ENCODE data around the gene USB1. TPM values are rescaled to one million over a fixed set of nuclear protein-coding genes. Genes with fewer than 3 reads are reported as not detected.

Gene USB1
- total RNA-seq, 1 donor from 2014 or later: 100.0 TPM

GRCh38 chr16:57959121-57959520 is 42.1 kb upstream of the USB1 start:
- Histone ChIP-seq H3K27ac (ENCODE audit: low read depth, low read length) (no peak overlapping the region), H3K27me3 (ENCODE audit: insufficient read depth, low read length) (peaks cover 3% of the 10 kb centered on the region), H3K36me3 (ENCODE audit: insufficient read depth, low read length) (no peaks in the 10 kb centered on the region), H3K9me3 (ENCODE audit: insufficient read depth, low read depth, low read length) (no peaks in the 10 kb centered on the region), H3K4me2 (ENCODE audit: low read length) (no peak overlapping the region), H2AFZ (ENCODE audit: low read depth, low read length) (no peak overlapping the region), H4K20me1 (ENCODE audit: insufficient read depth, low read length) (no peaks in the 10 kb centered on the region), H3K4me1 (ENCODE audit: insufficient read depth, low read length) (no peaks in the 10 kb centered on the region), H3K79me2 (ENCODE audit: insufficient read depth, low read length) (no peaks in the 10 kb centered on the region), H3K9ac (ENCODE audit: low read length) (no peak overlapping the region), H3K4me3 (ENCODE audit: insufficient read depth, low read depth, low read length) (no peak overlapping the region)
- H3K36me3 Mint-ChIP-seq (ENCODE audit: low read depth, unreplicated experiment): peaks cover 1% of the 10 kb centered on the region
- peaks cover 53% of the 10 kb centered on the region for H3K27me3 Mint-ChIP-seq (ENCODE audit: low read depth, unreplicated experiment)
- DNase-seq (ENCODE audit: low read depth): no peak
- no peaks in the 10 kb centered on the region for H3K4me1 Mint-ChIP-seq (ENCODE audit: low read depth, unreplicated experiment)
- no peak overlapping the region for H3K27ac Mint-ChIP-seq (ENCODE audit: unreplicated experiment)
- no peak for FAIRE-seq
- H3K9me3 Mint-ChIP-seq (ENCODE audit: unreplicated experiment): no peaks in the 10 kb centered on the region
- TF ChIP-seq EZH2 (IDR thresholded peaks at IDR 0.05; ENCODE audit: insufficient read depth, low read length): no peak
- no peak for TF ChIP-seq CTCF (IDR thresholded peaks at IDR 0.05; ENCODE audit: insufficient read depth, low read depth, low read length)
- no peak overlapping the region for H3K4me3 Mint-ChIP-seq (ENCODE audit: unreplicated experiment)

GRCh38 chr16:57959804-57960203 is 41.4 kb upstream of the USB1 start:
- H3K79me2 ChIP-seq (ENCODE audit: insufficient read depth, low read length): no peaks in the 10 kb centered on the region
- peaks cover 1% of the 10 kb centered on the region for H3K36me3 Mint-ChIP-seq (ENCODE audit: low read depth, unreplicated experiment)
- H2AFZ ChIP-seq (ENCODE audit: low read depth, low read length): no peak overlapping the region
- H3K27ac Mint-ChIP-seq (ENCODE audit: unreplicated experiment): no peak overlapping the region
- H3K27me3 Mint-ChIP-seq (ENCODE audit: low read depth, unreplicated experiment): peaks cover 47% of the 10 kb centered on the region
- no peaks in the 10 kb centered on the region for H3K4me1 ChIP-seq (ENCODE audit: insufficient read depth, low read length)
- no peak for TF ChIP-seq CTCF (IDR thresholded peaks at IDR 0.05; ENCODE audit: insufficient read depth, low read depth, low read length)
- no peak for TF ChIP-seq EZH2 (IDR thresholded peaks at IDR 0.05; ENCODE audit: insufficient read depth, low read length)
- no peaks in the 10 kb centered on the region for H3K4me1 Mint-ChIP-seq (ENCODE audit: low read depth, unreplicated experiment)
- no peak overlapping the region for H3K4me3 ChIP-seq (ENCODE audit: insufficient read depth, low read depth, low read length)
- no peak overlapping the region for H3K4me2 ChIP-seq (ENCODE audit: low read length)
- FAIRE-seq: no peak
- peaks cover 3% of the 10 kb centered on the region for H3K27me3 ChIP-seq (ENCODE audit: insufficient read depth, low read length)
- no peak overlapping the region for H3K27ac ChIP-seq (ENCODE audit: low read depth, low read length)
- no peaks in the 10 kb centered on the region for H3K36me3 ChIP-seq (ENCODE audit: insufficient read depth, low read length)
- H3K9ac ChIP-seq (ENCODE audit: low read length): no peak overlapping the region
- H3K9me3 ChIP-seq (ENCODE audit: insufficient read depth, low read depth, low read length): no peaks in the 10 kb centered on the region
- H4K20me1 ChIP-seq (ENCODE audit: insufficient read depth, low read length): no peaks in the 10 kb centered on the region
- peaks cover under 1% of the 10 kb centered on the region for H3K9me3 Mint-ChIP-seq (ENCODE audit: unreplicated experiment)
- H3K4me3 Mint-ChIP-seq (ENCODE audit: unreplicated experiment): no peak overlapping the region
- DNase-seq (ENCODE audit: low read depth): no peak

- Histone ChIP-seq H3K4me2 (ENCODE audit: low read length) (no peak overlapping the region), H3K27ac (ENCODE audit: low read depth, low read length) (no peak overlapping the region), H2AFZ (ENCODE audit: low read depth, low read length) (no peak overlapping the region), H3K27me3 (ENCODE audit: insufficient read depth, low read length) (peaks cover 3% of the 10 kb centered on the region), H3K79me2 (ENCODE audit: insufficient read depth, low read length) (no peaks in the 10 kb centered on the region), H3K9me3 (ENCODE audit: insufficient read depth, low read depth, low read length) (no peaks in the 10 kb centered on the region), H3K4me1 (ENCODE audit: insufficient read depth, low read length) (no peaks in the 10 kb centered on the region), H3K4me3 (ENCODE audit: insufficient read depth, low read depth, low read length) (no peak overlapping the region), H3K9ac (ENCODE audit: low read length) (no peak overlapping the region), H4K20me1 (ENCODE audit: insufficient read depth, low read length) (no peaks in the 10 kb centered on the region), H3K36me3 (ENCODE audit: insufficient read depth, low read length) (no peaks in the 10 kb centered on the region)
- H3K9me3 Mint-ChIP-seq (ENCODE audit: unreplicated experiment): peaks cover 3% of the 10 kb centered on the region
- no peak for FAIRE-seq
- TF ChIP-seq EZH2 (IDR thresholded peaks at IDR 0.05; ENCODE audit: insufficient read depth, low read length) (no peak), CTCF (IDR thresholded peaks at IDR 0.05; ENCODE audit: insufficient read depth, low read depth, low read length) (no peak)
- peaks cover 1% of the 10 kb centered on the region for H3K36me3 Mint-ChIP-seq (ENCODE audit: low read depth, unreplicated experiment)
- H3K4me1 Mint-ChIP-seq (ENCODE audit: low read depth, unreplicated experiment): no peaks in the 10 kb centered on the region
- no peak for DNase-seq (ENCODE audit: low read depth)
- H3K4me3 Mint-ChIP-seq (ENCODE audit: unreplicated experiment): no peak overlapping the region
- H3K27me3 Mint-ChIP-seq (ENCODE audit: low read depth, unreplicated experiment): peaks cover 47% of the 10 kb centered on the region
- no peak overlapping the region for H3K27ac Mint-ChIP-seq (ENCODE audit: unreplicated experiment)
These were observed 40.9 kb upstream of the USB1 start for GRCh38 chr16:57960310-57960709.

Data from astrocyte (in vitro differentiated cells and primary cell).